K562 (cell line): ENCODE results near the gene CPPED1. TPM values are rescaled to one million over a fixed set of nuclear protein-coding genes. Genes with fewer than 3 reads are reported as not detected.

Source experiments
- ARID1B ChIP-seq: fragments of 450-650 bp; IDR thresholded peaks from 2 replicates; pipeline ENCODE4 v1.6.1; 2016; ENCODE audit warnings: antibody characterized with exemption, mild to moderate bottlenecking, inconsistent platforms
- FOXK2 ChIP-seq, 2 experiments: fragments of 450-650 bp; IDR thresholded peaks in 1 of 2; conservative IDR thresholded peaks in 1 of 2; 2 replicates each; pipeline ENCODE4 v1.6.1; 2016; ENCODE audit warnings: low read depth in 2 of 2, mild to moderate bottlenecking in 1 of 2
- GTF2E2 ChIP-seq: fragments of 200-800 bp; sonication (Bioruptor generic); IDR thresholded peaks from 2 replicates; pipeline ENCODE4 v1.6.1; 2016; ENCODE audit warnings: missing genetic modification characterization, missing compliant biosample characterization
- ID3 ChIP-seq, 2 experiments: fragments of 250-450 bp in 1 of 2; fragments of 450-650 bp in 1 of 2; sonication (Bioruptor Pico) in 1 of 2; IDR thresholded peaks; 2 replicates each; pipeline versions ENCODE4 v1.6.1 to v1.8.0; 2016 to 2021; ENCODE audit warnings: mild to moderate bottlenecking in 2 of 2, moderate library complexity in 2 of 2, missing compliant biosample characterization in 1 of 2, missing genetic modification characterization in 1 of 2
- MAX ChIP-seq: sonication (generic); formaldehyde crosslinking; IDR thresholded peaks from 2 replicates; pipeline ENCODE4 v1.9.0; 2022; ENCODE audit warnings: mild to moderate bottlenecking, missing genetic modification reagents
- REST ChIP-seq, 2 experiments: fragments of 450-650 bp; formaldehyde crosslinking in 1 of 2; IDR thresholded peaks; 2 replicates each; pipeline versions ENCODE4 v1.4.0 to v1.6.1; 2014 to 2020; ENCODE audit warnings: mild to moderate bottlenecking in 2 of 2, borderline replicate concordance in 1 of 2, low read depth in 1 of 2
- RFX7 ChIP-seq: fragments of 250-450 bp; sonication (Bioruptor Pico); IDR thresholded peaks from 2 replicates; pipeline ENCODE4 v1.5.1; 2021; ENCODE audit warnings: mild to moderate bottlenecking
- TCF3 ChIP-seq: sonication (generic); formaldehyde crosslinking; IDR thresholded peaks from 2 replicates; pipeline ENCODE4 v1.4.0; 2020; ENCODE audit warnings: mild to moderate bottlenecking, missing genetic modification reagents
- TEAD1 ChIP-seq, 2 experiments: fragments of 450-650 bp in 1 of 2; sonication (generic) in 1 of 2; formaldehyde crosslinking; IDR thresholded peaks; 2 replicates each; pipeline versions ENCODE4 v1.4.0 to v1.8.0; 2020 to 2022; ENCODE audit warnings: mild to moderate bottlenecking in 2 of 2, missing genetic modification reagents in 1 of 2
- ZNF584 ChIP-seq: fragments of 200-800 bp; sonication (Bioruptor generic); IDR thresholded peaks from 2 replicates; pipeline ENCODE4 v1.6.1; 2016; ENCODE audit warnings: low read depth, mild to moderate bottlenecking, missing genetic modification characterization, missing compliant biosample characterization
- ZNF589 ChIP-seq: fragments of 200-800 bp; sonication (Bioruptor generic); IDR thresholded peaks from 2 replicates; pipeline ENCODE4 v1.6.1; 2016; ENCODE audit warnings: low read depth, missing genetic modification characterization, missing compliant biosample characterization
- polyA plus RNA-seq, 8 experiments: library from polyadenylated mRNA; depleted of rRNA in 4 of 8; stranded (reverse) in 5 of 8; unstranded in 3 of 8; fragments of >200 nt; fragmentation: Nextera tagmentation in 2 of 8; fragmentation: Illumina TruSeq in 1 of 8; extraction: Ambion mirVana in 2 of 8; extraction: Trizol in 1 of 8; gene quantifications; 2 replicates each; pipeline versions ENCODE4 v1.2.1 to v1.2.3, GENCODE V29; 2011 to 2014; ENCODE audit warnings: inconsistent platforms in 1 of 8, missing spikeins in 1 of 8
- total RNA-seq, 7 experiments: library from RNA; depleted of rRNA in 6 of 7; stranded (reverse); fragments of >200 nt in 6 of 7; fragmentation: Illumina TruSeq in 2 of 7; extraction: Trizol in 2 of 7; gene quantifications; 2 replicates each; pipeline versions ENCODE4 v1.2.1 to v1.2.3, GENCODE V29; 2011 to 2021; ENCODE audit warnings: low replicate concordance in 1 of 7
- TF ChIP-seq, protein P1 (sequence below): fragments of 450-650 bp; IDR thresholded peaks from 2 replicates; pipeline ENCODE4 v1.6.1; 2017; ENCODE audit warnings: antibody characterized with exemption, mild to moderate bottlenecking

CPPED1 gene
- total and polyA plus RNA-seq, 9 of the 15 experiments (the other 6 are each of a cell fraction or from before 2014, with no cell fraction given): 7.5 to 25.7 (median 16.9) TPM

GRCh38 chr16:12646490-12647274 is 157.0 kb downstream of the CPPED1 start (continued):
- TF ChIP-seq, protein P1, sequence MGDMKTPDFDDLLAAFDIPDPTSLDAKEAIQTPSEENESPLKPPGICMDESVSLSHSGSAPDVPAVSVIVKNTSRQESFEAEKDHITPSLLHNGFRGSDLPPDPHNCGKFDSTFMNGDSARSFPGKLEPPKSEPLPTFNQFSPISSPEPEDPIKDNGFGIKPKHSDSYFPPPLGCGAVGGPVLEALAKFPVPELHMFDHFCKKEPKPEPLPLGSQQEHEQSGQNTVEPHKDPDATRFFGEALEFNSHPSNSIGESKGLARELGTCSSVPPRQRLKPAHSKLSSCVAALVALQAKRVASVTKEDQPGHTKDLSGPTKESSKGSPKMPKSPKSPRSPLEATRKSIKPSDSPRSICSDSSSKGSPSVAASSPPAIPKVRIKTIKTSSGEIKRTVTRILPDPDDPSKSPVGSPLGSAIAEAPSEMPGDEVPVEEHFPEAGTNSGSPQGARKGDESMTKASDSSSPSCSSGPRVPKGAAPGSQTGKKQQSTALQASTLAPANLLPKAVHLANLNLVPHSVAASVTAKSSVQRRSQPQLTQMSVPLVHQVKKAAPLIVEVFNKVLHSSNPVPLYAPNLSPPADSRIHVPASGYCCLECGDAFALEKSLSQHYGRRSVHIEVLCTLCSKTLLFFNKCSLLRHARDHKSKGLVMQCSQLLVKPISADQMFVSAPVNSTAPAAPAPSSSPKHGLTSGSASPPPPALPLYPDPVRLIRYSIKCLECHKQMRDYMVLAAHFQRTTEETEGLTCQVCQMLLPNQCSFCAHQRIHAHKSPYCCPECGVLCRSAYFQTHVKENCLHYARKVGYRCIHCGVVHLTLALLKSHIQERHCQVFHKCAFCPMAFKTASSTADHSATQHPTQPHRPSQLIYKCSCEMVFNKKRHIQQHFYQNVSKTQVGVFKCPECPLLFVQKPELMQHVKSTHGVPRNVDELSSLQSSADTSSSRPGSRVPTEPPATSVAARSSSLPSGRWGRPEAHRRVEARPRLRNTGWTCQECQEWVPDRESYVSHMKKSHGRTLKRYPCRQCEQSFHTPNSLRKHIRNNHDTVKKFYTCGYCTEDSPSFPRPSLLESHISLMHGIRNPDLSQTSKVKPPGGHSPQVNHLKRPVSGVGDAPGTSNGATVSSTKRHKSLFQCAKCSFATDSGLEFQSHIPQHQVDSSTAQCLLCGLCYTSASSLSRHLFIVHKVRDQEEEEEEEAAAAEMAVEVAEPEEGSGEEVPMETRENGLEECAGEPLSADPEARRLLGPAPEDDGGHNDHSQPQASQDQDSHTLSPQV: no peak
- peak; percentile 83; the same call in 1 of the 2 replicates for TF ChIP-seq ZNF589 (CRISPR knock-in tag)
- no peak for TF ChIP-seq REST (IDR thresholded peaks at IDR 0.05; ENCODE audit: borderline replicate concordance)
- TF ChIP-seq REST (CRISPR knock-in tag; IDR thresholded peaks at IDR 0.05; ENCODE audit: low read depth): 0 out of 2 replicates have a peak, but pooled peaks have one; percentile 28
- no peak for TF ChIP-seq ZNF584 (CRISPR knock-in tag)
- TF ChIP-seq GTF2E2 (tag): peak; percentile 94
- no peak for TF ChIP-seq RFX7 (CRISPR knock-in tag)
- TF ChIP-seq TCF3 (CRISPR knock-in tag): peak; percentile 84
- peak; percentile 71 to 73 for TF ChIP-seq FOXK2 (conservative IDR thresholded peaks at IDR 0.05 in 1 of 2, IDR thresholded peaks at IDR 0.05 in 1 of 2; ENCODE audit: low read depth in 2 of 2)
- peak; percentile 76 for TF ChIP-seq ARID1B
- TF ChIP-seq ID3 (CRISPR knock-in tag; IDR thresholded peaks at IDR 0.05): no peak
- TF ChIP-seq ID3 (tag; IDR thresholded peaks at IDR 0.05): peak; percentile 97
- peak; percentile 40; the same call in 1 of the 2 replicates for TF ChIP-seq MAX (CRISPR knock-in tag)
- 0 out of 4 replicates have a peak, but pooled peaks of 1 of the 2 experiments have one; percentile 51 for TF ChIP-seq TEAD1 (CRISPR knock-in tag; IDR thresholded peaks at IDR 0.05)
